ENCODE measurements around the gene BLOC1S5. TPM values are rescaled to one million over a fixed set of nuclear protein-coding genes. Genes with fewer than 3 reads are reported as not detected.

BLOC1S5 gene
- polyA plus RNA-seq, 1 donor (not counting 4 experiments of a cell fraction or from before 2014, with no cell fraction given) = 8.8 TPM

- Histone ChIP-seq H2AFZ (ENCODE audit: control insufficient read depth, low read length) (no peak overlapping the region), H3K4me1 (ENCODE audit: control insufficient read depth, extremely low read depth, insufficient read depth, low read length) (peaks cover 19% of the 10 kb centered on the region), H4K20me1 (ENCODE audit: control insufficient read depth, extremely low read depth, insufficient read depth, low read length) (no peaks in the 10 kb centered on the region), H3K27me3 (ENCODE audit: control insufficient read depth, extremely low read depth, insufficient read depth, low read length) (no peaks in the 10 kb centered on the region), H3K36me3 (ENCODE audit: control insufficient read depth in 2 of 2, extremely low read depth in 1 of 2, insufficient read depth in 2 of 2, low read length in 2 of 2) (peaks cover 0 to 7% of the 10 kb centered on the region in 2 experiments), H3K4me3 (ENCODE audit: control insufficient read depth in 2 of 3, extremely low read depth in 1 of 3, insufficient read depth in 2 of 3, low read depth in 1 of 3, low read length in 3 of 3) (no peak overlapping the region), H3K9me1 (ENCODE audit: control insufficient read depth, extremely low read depth, insufficient read depth, low read length) (no peaks in the 10 kb centered on the region), H3K27ac (ENCODE audit: control insufficient read depth, insufficient read depth, low read length) (no peak overlapping the region), H3K9ac (ENCODE audit: control insufficient read depth, extremely low read depth, insufficient read depth, low read length) (no peak overlapping the region), H3K79me2 (ENCODE audit: control insufficient read depth, insufficient read depth, low read length) (peaks cover 7% of the 10 kb centered on the region), H3K9me3 (ENCODE audit: control insufficient read depth, low read depth, low read length) (no peaks in the 10 kb centered on the region), H3K4me2 (ENCODE audit: control insufficient read depth, extremely low read depth, insufficient read depth, low read depth, low read length) (no peak overlapping the region)
- FAIRE-seq = no peak
- dilution Hi-C loops (cut with MboI; ENCODE audit: extremely low pct_ligation_motif_present, low sequenced_read_pairs) = no loop called here
- no peak for DNase-seq (ENCODE audit: low read depth, low spot score)
- TF ChIP-seq CTCF (optimal IDR thresholded peaks at IDR 0.05 in 1 of 3, IDR thresholded peaks at IDR 0.05 in 1 of 3, conservative IDR thresholded peaks at IDR 0.05 in 1 of 3; ENCODE audit: extremely low read depth in 1 of 3, insufficient read depth in 2 of 3, low read length in 3 of 3) (no peak), EZH2 (IDR thresholded peaks at IDR 0.05; ENCODE audit: low read length) (no peak)
These were observed 13.8 kb upstream of the BLOC1S5 start for GRCh38 chr6:8077991-8078390.

- FAIRE-seq (no peak), DNase-seq (ENCODE audit: low read depth, low spot score) (no peak)
- Histone ChIP-seq H3K27me3 (ENCODE audit: control insufficient read depth, extremely low read depth, insufficient read depth, low read length) (no peaks in the 10 kb centered on the region), H2AFZ (ENCODE audit: control insufficient read depth, low read length) (no peak overlapping the region), H3K79me2 (ENCODE audit: control insufficient read depth, insufficient read depth, low read length) (no peaks in the 10 kb centered on the region), H3K9me3 (ENCODE audit: control insufficient read depth, low read depth, low read length) (no peaks in the 10 kb centered on the region), H3K4me1 (ENCODE audit: control insufficient read depth, extremely low read depth, insufficient read depth, low read length) (peaks cover 11% of the 10 kb centered on the region), H4K20me1 (ENCODE audit: control insufficient read depth, extremely low read depth, insufficient read depth, low read length) (no peaks in the 10 kb centered on the region), H3K4me3 (ENCODE audit: control insufficient read depth in 2 of 3, extremely low read depth in 1 of 3, insufficient read depth in 2 of 3, low read depth in 1 of 3, low read length in 3 of 3) (no peak overlapping the region), H3K9ac (ENCODE audit: control insufficient read depth, extremely low read depth, insufficient read depth, low read length) (no peak overlapping the region), H3K36me3 (ENCODE audit: control insufficient read depth in 2 of 2, extremely low read depth in 1 of 2, insufficient read depth in 2 of 2, low read length in 2 of 2) (peaks cover 0 to 7% of the 10 kb centered on the region in 2 experiments), H3K27ac (ENCODE audit: control insufficient read depth, insufficient read depth, low read length) (no peak overlapping the region), H3K4me2 (ENCODE audit: control insufficient read depth, extremely low read depth, insufficient read depth, low read depth, low read length) (no peak overlapping the region), H3K9me1 (ENCODE audit: control insufficient read depth, extremely low read depth, insufficient read depth, low read length) (no peaks in the 10 kb centered on the region)
- dilution Hi-C loops (cut with MboI; ENCODE audit: extremely low pct_ligation_motif_present, low sequenced_read_pairs) = no loop called here
- TF ChIP-seq CTCF (optimal IDR thresholded peaks at IDR 0.05 in 1 of 3, IDR thresholded peaks at IDR 0.05 in 1 of 3, conservative IDR thresholded peaks at IDR 0.05 in 1 of 3; ENCODE audit: extremely low read depth in 1 of 3, insufficient read depth in 2 of 3, low read length in 3 of 3) (no peak), EZH2 (IDR thresholded peaks at IDR 0.05; ENCODE audit: low read length) (no peak)
These were observed 11.5 kb upstream of the BLOC1S5 start for GRCh38 chr6:8075704-8076103.
